A673 (cell line): ENCODE data around the gene FBXW12. TPM values are rescaled to one million over a fixed set of nuclear protein-coding genes. Genes with fewer than 3 reads are reported as not detected.

Experiments used
- BruUV-seq: library from RNA; stranded (reverse); fragments of 400-500 nt; replicated peaks from 2 replicates; lab custom pipeline; 2021; lab: Mats Ljungman, UMichigan
- CTCF ChIA-PET: fragments of 300-600 bp; sonication (Branson Sonifier 250); formaldehyde crosslinking; loops from one replicate; lab custom pipeline; 2022; ENCODE audit warnings: antibody characterized with exemption; lab: Charles Lee
- POLR2A ChIA-PET: fragments of 300-600 bp; sonication (Branson Sonifier 250); formaldehyde crosslinking; loops from one replicate; lab custom pipeline; 2022; ENCODE audit warnings: antibody characterized with exemption; ENCODE audit not compliant: low non-redundant PET; lab: Charles Lee
- DNase-seq: peaks from one replicate; pipeline ENCODE4 v3.0.0-alpha.2; 2015; ENCODE audit warnings: low spot score
- H3K27ac ChIP-seq: fragments of 200-600 bp; sonication (generic); 2 replicates; pipeline ENCODE4 v1.5.1; 2016; ENCODE audit warnings: mixed run types, low read depth, mild to moderate bottlenecking, mixed read lengths, antibody characterized with exemption, low read length; ENCODE audit not compliant: poor library complexity, severe bottlenecking
- H3K27me3 ChIP-seq: fragments of 200-600 bp; sonication (generic); replicated peaks from 2 replicates; pipeline ENCODE4 v1.6.1; 2017; ENCODE audit warnings: mixed run types, low read depth, mild to moderate bottlenecking, mixed read lengths, antibody characterized with exemption, low read length; ENCODE audit not compliant: insufficient read depth, poor library complexity
- H3K36me3 ChIP-seq: fragments of 200-600 bp; sonication (generic); 2 replicates; pipeline ENCODE4 v1.6.1; 2016; ENCODE audit warnings: mixed run types, mild to moderate bottlenecking, mixed read lengths, antibody characterized with exemption, low read length; ENCODE audit not compliant: insufficient read depth, poor library complexity, severe bottlenecking
- H3K4me1 ChIP-seq: fragments of 200-600 bp; sonication (generic); 2 replicates; pipeline ENCODE4 v1.6.1; 2017; ENCODE audit warnings: mixed run types, mild to moderate bottlenecking, mixed read lengths, antibody characterized with exemption, low read length; ENCODE audit not compliant: insufficient read depth, poor library complexity, severe bottlenecking
- H3K4me3 ChIP-seq: fragments of 200-600 bp; sonication (generic); 2 replicates; pipeline ENCODE4 v1.5.1; 2016; ENCODE audit warnings: low read depth, mixed run types, mild to moderate bottlenecking, mixed read lengths, low read length; ENCODE audit not compliant: poor library complexity, severe bottlenecking
- H3K9me3 ChIP-seq: fragments of 200-600 bp; sonication (generic); 2 replicates; pipeline ENCODE4 v1.6.1; 2016; ENCODE audit warnings: mixed run types, low read depth, mild to moderate bottlenecking, mixed read lengths, antibody characterized with exemption, low read length; ENCODE audit not compliant: poor library complexity, severe bottlenecking
- EZH2 ChIP-seq: fragments of 200-600 bp; sonication (generic); IDR thresholded peaks from 2 replicates; pipeline ENCODE4 v1.6.1; 2017; ENCODE audit warnings: borderline replicate concordance, low read depth, mild to moderate bottlenecking, mixed read lengths, antibody characterized with exemption, low read length; ENCODE audit not compliant: poor library complexity, severe bottlenecking
- intact Hi-C: fragments of 100-400 bp; cut with micrococcal nuclease; formaldehyde crosslinking; loops from one replicate; pipeline ENCODE4 v1.10.0; 2022; ENCODE audit not compliant: unreplicated experiment
- total RNA-seq: library from RNA; stranded (reverse); gene quantifications from 2 replicates; pipeline ENCODE4 v1.2.3, GENCODE V29; 2021
- TF ChIP-seq, protein P1 (sequence below): fragments of 300-800, 200-600 bp; sonication (generic); conservative IDR thresholded peaks from 2 replicates; pipeline ENCODE4 v1.5.1; 2017; ENCODE audit warnings: low read depth, mild to moderate bottlenecking, antibody characterized with exemption, low read length, moderate library complexity, mixed read lengths

Gene FBXW12
- total RNA-seq, 1 experiment from 2014 or later, result 0.60 TPM

DNA sequence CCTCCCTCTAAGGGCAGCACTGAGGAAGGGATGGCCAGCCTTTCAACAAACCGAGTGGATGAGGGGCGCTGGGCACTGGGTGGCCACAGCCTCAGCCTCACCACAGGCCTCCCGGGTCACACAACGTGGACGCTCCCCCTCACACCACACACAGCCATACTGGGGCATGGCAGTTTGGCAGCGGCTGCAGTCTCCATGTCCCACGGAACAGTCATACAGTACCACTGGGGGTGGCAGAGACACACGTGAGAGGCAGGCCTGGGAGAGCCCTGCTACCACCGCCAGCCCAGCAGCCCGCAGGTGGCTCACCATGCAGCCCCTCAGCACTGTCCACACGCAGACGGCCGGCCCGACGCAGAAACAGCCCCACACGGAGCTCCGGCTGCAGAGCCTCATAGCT, 46.1 kb downstream of the FBXW12 start:
- no peaks in the 10 kb centered on the region for H3K36me3 ChIP-seq
- no peak overlapping the region for H3K27ac ChIP-seq
- CTCF ChIA-PET, result interaction anchor here (1.1 kb wide), 1 partner anchor 18 kb away, joined by 3 read pairs; no protein-coding TSS in a partner anchor
- POLR2A ChIA-PET, result no interaction called here
- no TSS peak for BruUV-seq
- intact Hi-C loops, result no loop called here
- H3K9me3 ChIP-seq, result no peaks in the 10 kb centered on the region
- no peak overlapping the region for H3K4me3 ChIP-seq
- no peak for DNase-seq
- H3K27me3 ChIP-seq, result no peaks in the 10 kb centered on the region
- H3K4me1 ChIP-seq, result no peaks in the 10 kb centered on the region
- TF ChIP-seq, protein P1, sequence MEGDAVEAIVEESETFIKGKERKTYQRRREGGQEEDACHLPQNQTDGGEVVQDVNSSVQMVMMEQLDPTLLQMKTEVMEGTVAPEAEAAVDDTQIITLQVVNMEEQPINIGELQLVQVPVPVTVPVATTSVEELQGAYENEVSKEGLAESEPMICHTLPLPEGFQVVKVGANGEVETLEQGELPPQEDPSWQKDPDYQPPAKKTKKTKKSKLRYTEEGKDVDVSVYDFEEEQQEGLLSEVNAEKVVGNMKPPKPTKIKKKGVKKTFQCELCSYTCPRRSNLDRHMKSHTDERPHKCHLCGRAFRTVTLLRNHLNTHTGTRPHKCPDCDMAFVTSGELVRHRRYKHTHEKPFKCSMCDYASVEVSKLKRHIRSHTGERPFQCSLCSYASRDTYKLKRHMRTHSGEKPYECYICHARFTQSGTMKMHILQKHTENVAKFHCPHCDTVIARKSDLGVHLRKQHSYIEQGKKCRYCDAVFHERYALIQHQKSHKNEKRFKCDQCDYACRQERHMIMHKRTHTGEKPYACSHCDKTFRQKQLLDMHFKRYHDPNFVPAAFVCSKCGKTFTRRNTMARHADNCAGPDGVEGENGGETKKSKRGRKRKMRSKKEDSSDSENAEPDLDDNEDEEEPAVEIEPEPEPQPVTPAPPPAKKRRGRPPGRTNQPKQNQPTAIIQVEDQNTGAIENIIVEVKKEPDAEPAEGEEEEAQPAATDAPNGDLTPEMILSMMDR, result no peak
- no peak for TF ChIP-seq EZH2

DNA sequence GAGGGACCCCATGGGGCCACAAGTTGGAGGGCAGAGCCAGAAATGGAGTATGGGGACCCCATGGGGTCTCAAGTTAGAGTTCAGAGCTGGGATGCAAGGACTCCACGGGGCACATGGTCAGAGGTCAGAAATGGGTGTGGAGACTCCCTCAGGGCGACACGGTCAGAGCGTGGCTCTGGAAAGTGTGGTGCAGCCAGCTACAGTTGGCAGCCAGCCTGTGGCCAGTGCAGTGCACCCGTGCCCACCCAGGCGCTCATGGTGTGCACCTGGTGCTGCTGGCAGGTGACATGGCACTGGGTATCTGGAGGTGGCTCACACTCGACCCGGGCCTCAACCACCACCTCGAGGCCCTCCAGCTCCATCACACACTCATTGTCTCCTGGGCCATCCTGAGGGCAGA, 46.6 kb downstream of the FBXW12 start:
- H3K36me3 ChIP-seq, result no peaks in the 10 kb centered on the region
- no peaks in the 10 kb centered on the region for H3K4me1 ChIP-seq
- intact Hi-C loops, result no loop called here
- H3K27me3 ChIP-seq, result no peaks in the 10 kb centered on the region
- ChIA-PET CTCF (interaction anchor here (1.1 kb wide), 1 partner anchor 17 kb away, joined by 3 read pairs; no protein-coding TSS in a partner anchor), POLR2A (no interaction called here)
- H3K27ac ChIP-seq, result no peak overlapping the region
- no peaks in the 10 kb centered on the region for H3K9me3 ChIP-seq
- DNase-seq, result no peak
- BruUV-seq, result no TSS peak
- no peak for TF ChIP-seq EZH2
- TF ChIP-seq, protein P1, result no peak
- H3K4me3 ChIP-seq, result no peak overlapping the region

DNA sequence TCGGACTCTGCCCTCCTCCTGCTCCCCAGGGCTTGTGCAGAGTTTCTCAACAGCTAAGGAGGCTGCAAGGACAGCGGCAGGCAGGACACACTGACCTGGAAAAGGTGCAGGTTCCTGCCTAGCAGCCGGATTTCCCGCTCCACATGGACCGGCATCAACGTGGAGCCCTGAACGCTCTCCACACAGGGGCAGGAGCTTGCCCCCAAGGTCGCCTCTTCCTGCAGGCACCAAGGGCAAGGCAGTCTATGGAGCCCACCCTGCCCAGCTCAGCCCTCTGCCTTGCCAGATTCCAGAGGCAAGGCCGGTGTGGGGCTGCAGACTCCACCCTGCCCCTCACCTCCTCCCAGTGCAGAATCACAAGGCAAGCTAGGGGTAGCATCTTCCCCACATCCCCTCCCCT, 47.1 kb downstream of the FBXW12 start:
- no peak overlapping the region for H3K27ac ChIP-seq
- H3K4me1 ChIP-seq, result no peaks in the 10 kb centered on the region
- ChIA-PET CTCF (interaction anchor here (1.1 kb wide), 1 partner anchor 17 kb away, joined by 3 read pairs; no protein-coding TSS in a partner anchor), POLR2A (no interaction called here)
- intact Hi-C loops, result no loop called here
- BruUV-seq, result no TSS peak
- no peaks in the 10 kb centered on the region for H3K9me3 ChIP-seq
- no peaks in the 10 kb centered on the region for H3K27me3 ChIP-seq
- TF ChIP-seq, protein P1, result no peak
- no peak for TF ChIP-seq EZH2
- no peaks in the 10 kb centered on the region for H3K36me3 ChIP-seq
- H3K4me3 ChIP-seq, result no peak overlapping the region
- DNase-seq, result no peak
